Measurements from ENCODE around the gene CIDEC.
"Not testable (repeated sequence)": the region's sequence is repeated elsewhere in the genome, so short reads cannot be mapped to it uniquely, and the experiment has no call there.

Gene CIDEC

GRCh38 chr3:9855594-9855993 lies 24.5 kb downstream of the CIDEC start:
- H2AFZ ChIP-seq (ENCODE audit: low read depth, low read length): no peak overlapping the region
- no peak overlapping the region for H3K4me3 ChIP-seq (ENCODE audit: low read length)
- no peaks in the 10 kb centered on the region for H3K36me3 ChIP-seq (replicated peaks; ENCODE audit: low read depth, low read length)
- H3K27ac ChIP-seq (ENCODE audit: low read length): no peak overlapping the region
- H3K4me1 ChIP-seq (ENCODE audit: low read length): no peaks in the 10 kb centered on the region
- TF ChIP-seq EZH2phosphoT487 (IDR thresholded peaks at IDR 0.05; ENCODE audit: low read depth) (no peak), CTCF (IDR thresholded peaks at IDR 0.05; ENCODE audit: low read depth, low read length) (no peak)
- H3K9ac ChIP-seq (ENCODE audit: low read length): no peak overlapping the region
- 0 out of 2 replicates have a peak, but pooled peaks cover 5% of the 10 kb centered on the region for H3K27me3 ChIP-seq (ENCODE audit: low read depth, low read length)
- no peaks in the 10 kb centered on the region for H3K9me3 ChIP-seq (ENCODE audit: insufficient read depth, low read length)
- no peaks in the 10 kb centered on the region for H3K79me2 ChIP-seq (ENCODE audit: low read length)
- H4K20me1 ChIP-seq (ENCODE audit: insufficient read depth, low read length): no peaks in the 10 kb centered on the region
- H3K4me2 ChIP-seq (ENCODE audit: low read length): no peak overlapping the region

- H3K4me1 ChIP-seq (ENCODE audit: low read length); H3K27ac ChIP-seq (ENCODE audit: low read length); H3K4me3 ChIP-seq (ENCODE audit: low read length); H4K20me1 ChIP-seq (ENCODE audit: insufficient read depth, low read length); H3K36me3 ChIP-seq (replicated peaks; ENCODE audit: low read depth, low read length); H2AFZ ChIP-seq (ENCODE audit: low read depth, low read length); H3K9me3 ChIP-seq (ENCODE audit: insufficient read depth, low read length); H3K9ac ChIP-seq (ENCODE audit: low read length); H3K4me2 ChIP-seq (ENCODE audit: low read length); H3K27me3 ChIP-seq (ENCODE audit: low read depth, low read length); H3K79me2 ChIP-seq (ENCODE audit: low read length): not testable (repeated sequence)
Measured at GRCh38 chr3:9854291-9854940, 25.6 kb downstream of the CIDEC start.

GRCh38 chr3:9852528-9852927 lies 27.5 kb downstream of the CIDEC start:
- Histone ChIP-seq H3K79me2 (ENCODE audit: low read length) (no peaks in the 10 kb centered on the region), H2AFZ (ENCODE audit: low read depth, low read length) (no peak overlapping the region), H3K27ac (ENCODE audit: low read length) (no peak overlapping the region), H3K27me3 (ENCODE audit: low read depth, low read length) (0 out of 2 replicates have a peak, but pooled peaks cover 5% of the 10 kb centered on the region), H3K4me2 (ENCODE audit: low read length) (no peak overlapping the region), H3K4me3 (ENCODE audit: low read length) (no peak overlapping the region), H3K9me3 (ENCODE audit: insufficient read depth, low read length) (no peaks in the 10 kb centered on the region), H3K9ac (ENCODE audit: low read length) (no peak overlapping the region), H3K36me3 (replicated peaks; ENCODE audit: low read depth, low read length) (no peaks in the 10 kb centered on the region), H3K4me1 (ENCODE audit: low read length) (0 out of 2 replicates have a peak, but pooled peaks cover 3% of the 10 kb centered on the region), H4K20me1 (ENCODE audit: insufficient read depth, low read length) (no peaks in the 10 kb centered on the region)
- TF ChIP-seq EZH2phosphoT487 (IDR thresholded peaks at IDR 0.05; ENCODE audit: low read depth) (no peak), CTCF (IDR thresholded peaks at IDR 0.05; ENCODE audit: low read depth, low read length) (no peak)

- H3K9me3 ChIP-seq (ENCODE audit: insufficient read depth, low read length); H3K4me1 ChIP-seq (ENCODE audit: low read length); H2AFZ ChIP-seq (ENCODE audit: low read depth, low read length); H3K9ac ChIP-seq (ENCODE audit: low read length); H3K4me2 ChIP-seq (ENCODE audit: low read length); H3K27me3 ChIP-seq (ENCODE audit: low read depth, low read length); H3K4me3 ChIP-seq (ENCODE audit: low read length); H3K27ac ChIP-seq (ENCODE audit: low read length); H4K20me1 ChIP-seq (ENCODE audit: insufficient read depth, low read length); H3K79me2 ChIP-seq (ENCODE audit: low read length); H3K36me3 ChIP-seq (replicated peaks; ENCODE audit: low read depth, low read length): not testable (repeated sequence)
Measured at GRCh38 chr3:9851926-9852325, 28.1 kb downstream of the CIDEC start.

GRCh38 chr3:9851383-9851782 lies 28.7 kb downstream of the CIDEC start:
- H3K4me1 ChIP-seq (ENCODE audit: low read length); H3K27me3 ChIP-seq (ENCODE audit: low read depth, low read length); H3K79me2 ChIP-seq (ENCODE audit: low read length); H3K27ac ChIP-seq (ENCODE audit: low read length); H4K20me1 ChIP-seq (ENCODE audit: insufficient read depth, low read length); H3K4me2 ChIP-seq (ENCODE audit: low read length); H2AFZ ChIP-seq (ENCODE audit: low read depth, low read length); H3K36me3 ChIP-seq (replicated peaks; ENCODE audit: low read depth, low read length); H3K9me3 ChIP-seq (ENCODE audit: insufficient read depth, low read length); H3K4me3 ChIP-seq (ENCODE audit: low read length); H3K9ac ChIP-seq (ENCODE audit: low read length): not testable (repeated sequence)

Data from OCI-LY3 (cell line).